Effector memory CD4-positive, alpha-beta T cell (primary cell): Measurements from ENCODE around the gene CYP2C8.

ENCODE experiments used
- DNase-seq, 3 donors: peaks; one replicate each; pipeline ENCODE4 v3.0.0-alpha.2; 2020
- H3K27ac ChIP-seq: 2 replicates; pipeline ENCODE4 v1.7.0; 2013; ENCODE audit warnings: mild to moderate bottlenecking, low read length, moderate library complexity; ENCODE audit not compliant: insufficient read depth, poor library complexity, severe bottlenecking
- H3K27me3 ChIP-seq: replicated peaks from 2 replicates; pipeline ENCODE4 v1.7.0; 2013; ENCODE audit warnings: mild to moderate bottlenecking, low read length; ENCODE audit not compliant: insufficient read depth, control insufficient read depth, poor library complexity, severe bottlenecking
- H3K36me3 ChIP-seq: 2 replicates; pipeline ENCODE4 v1.7.0; 2013; ENCODE audit warnings: mild to moderate bottlenecking, low read length, moderate library complexity; ENCODE audit not compliant: control insufficient read depth, insufficient read depth
- H3K4me1 ChIP-seq: 2 replicates; pipeline ENCODE4 v1.7.0; 2013; ENCODE audit warnings: low read length, mild to moderate bottlenecking; ENCODE audit not compliant: control insufficient read depth, insufficient read depth, poor library complexity, severe bottlenecking
- H3K4me3 ChIP-seq: 2 replicates; pipeline ENCODE4 v1.7.0; 2013; ENCODE audit warnings: low read length, low read depth, mild to moderate bottlenecking; ENCODE audit not compliant: insufficient read depth, poor library complexity, severe bottlenecking
- H3K9me3 ChIP-seq: 2 replicates; pipeline ENCODE4 v1.7.0; 2013; ENCODE audit warnings: mild to moderate bottlenecking, low read length, moderate library complexity; ENCODE audit not compliant: control insufficient read depth

CYP2C8 gene

DNA sequence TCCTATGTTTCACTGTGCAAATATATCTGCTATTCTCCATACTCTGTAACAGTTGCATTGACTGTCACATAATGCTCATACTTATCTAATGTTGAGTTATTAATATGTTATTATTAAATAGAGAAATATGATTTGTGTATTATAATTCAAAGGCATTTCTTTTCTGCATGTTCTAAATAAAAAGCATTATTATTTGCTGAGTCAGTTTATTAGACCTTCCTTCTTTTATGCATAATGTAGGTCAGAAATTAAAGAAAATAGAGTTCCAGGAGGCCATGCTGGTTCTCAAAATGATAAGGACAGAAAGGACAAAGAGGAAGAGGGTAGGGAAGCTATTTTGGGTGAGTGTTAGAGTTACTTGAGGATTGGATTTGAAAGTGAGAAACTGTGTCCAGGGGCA, 80.1 kb downstream of the CYP2C8 start:
- Histone ChIP-seq H3K9me3 (no peaks in the 10 kb centered on the region), H3K4me1 (no peaks in the 10 kb centered on the region), H3K4me3 (no peak overlapping the region), H3K36me3 (no peaks in the 10 kb centered on the region), H3K27me3 (no peaks in the 10 kb centered on the region), H3K27ac (no peak overlapping the region)
- DNase-seq = no peak
